Vagina (tissue), 2 donors: ENCODE measurements around the gene NIPAL3.

ENCODE experiments used
- POLR2A ChIP-seq, 2 donors: fragments of 450-650 bp; IDR thresholded peaks; one replicate each; pipeline ENCODE4 v1.6.1; 2017; ENCODE audit warnings: antibody characterized with exemption in 2 of 2, mild to moderate bottlenecking in 2 of 2, moderate library complexity in 2 of 2
- POLR2AphosphoS5 ChIP-seq, 2 donors: sonication (generic); formaldehyde crosslinking; IDR thresholded peaks; one replicate each; pipeline ENCODE4 v1.9.0; 2017; ENCODE audit warnings: antibody characterized with exemption in 2 of 2, mild to moderate bottlenecking in 2 of 2, low read depth in 1 of 2; ENCODE audit not compliant: insufficient read depth in 1 of 2
- TF ChIP-seq, protein P1 (sequence below), 3 experiments: fragments of 450-650 bp in 2 of 3; fragments of 200-600 bp in 1 of 3; sonication (generic) in 1 of 3; IDR thresholded peaks; one replicate each; pipeline ENCODE4 v1.5.1; 2017 to 2019; ENCODE audit warnings: antibody characterized with exemption in 3 of 3, mild to moderate bottlenecking in 2 of 3, moderate library complexity in 2 of 3

- TF ChIP-seq, protein P1, sequence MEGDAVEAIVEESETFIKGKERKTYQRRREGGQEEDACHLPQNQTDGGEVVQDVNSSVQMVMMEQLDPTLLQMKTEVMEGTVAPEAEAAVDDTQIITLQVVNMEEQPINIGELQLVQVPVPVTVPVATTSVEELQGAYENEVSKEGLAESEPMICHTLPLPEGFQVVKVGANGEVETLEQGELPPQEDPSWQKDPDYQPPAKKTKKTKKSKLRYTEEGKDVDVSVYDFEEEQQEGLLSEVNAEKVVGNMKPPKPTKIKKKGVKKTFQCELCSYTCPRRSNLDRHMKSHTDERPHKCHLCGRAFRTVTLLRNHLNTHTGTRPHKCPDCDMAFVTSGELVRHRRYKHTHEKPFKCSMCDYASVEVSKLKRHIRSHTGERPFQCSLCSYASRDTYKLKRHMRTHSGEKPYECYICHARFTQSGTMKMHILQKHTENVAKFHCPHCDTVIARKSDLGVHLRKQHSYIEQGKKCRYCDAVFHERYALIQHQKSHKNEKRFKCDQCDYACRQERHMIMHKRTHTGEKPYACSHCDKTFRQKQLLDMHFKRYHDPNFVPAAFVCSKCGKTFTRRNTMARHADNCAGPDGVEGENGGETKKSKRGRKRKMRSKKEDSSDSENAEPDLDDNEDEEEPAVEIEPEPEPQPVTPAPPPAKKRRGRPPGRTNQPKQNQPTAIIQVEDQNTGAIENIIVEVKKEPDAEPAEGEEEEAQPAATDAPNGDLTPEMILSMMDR (IDR thresholded peaks at IDR 0.05), result no peak
- no peak for TF ChIP-seq POLR2A (IDR thresholded peaks at IDR 0.05)
- no peak for TF ChIP-seq POLR2AphosphoS5 (IDR thresholded peaks at IDR 0.05; ENCODE audit: insufficient read depth in 1 of 2, low read depth in 1 of 2)
These were observed 11.9 kb downstream of the NIPAL3 start for GRCh38 chr1:24427545-24427862.
